Epithelial cell of proximal tubule (primary cell): ENCODE measurements around the gene ICAM3. TPM values are rescaled to one million over a fixed set of nuclear protein-coding genes. Genes with fewer than 3 reads are reported as not detected.

Experiments used
- DNase-seq: peaks from one replicate; pipeline ENCODE4 v3.0.0-alpha.2; 2011; ENCODE audit warnings: low read depth
- H3K4me3 ChIP-seq: 2 replicates; pipeline ENCODE4 v1.5.1; 2011; ENCODE audit warnings: low read depth, mild to moderate bottlenecking, low read length
- total RNA-seq: library from RNA; depleted of rRNA; stranded (reverse); fragments of >200 nt; gene quantifications from 2 replicates; pipeline ENCODE4 v1.2.3, GENCODE V29; 2015
- TF ChIP-seq, protein P1 (sequence below): conservative IDR thresholded peaks from 2 replicates; pipeline ENCODE4 v1.5.1; 2012; ENCODE audit warnings: low read depth, mild to moderate bottlenecking, low read length

ICAM3 gene
- total RNA-seq, 1 donor from 2014 or later, result 3.4 TPM

DNA sequence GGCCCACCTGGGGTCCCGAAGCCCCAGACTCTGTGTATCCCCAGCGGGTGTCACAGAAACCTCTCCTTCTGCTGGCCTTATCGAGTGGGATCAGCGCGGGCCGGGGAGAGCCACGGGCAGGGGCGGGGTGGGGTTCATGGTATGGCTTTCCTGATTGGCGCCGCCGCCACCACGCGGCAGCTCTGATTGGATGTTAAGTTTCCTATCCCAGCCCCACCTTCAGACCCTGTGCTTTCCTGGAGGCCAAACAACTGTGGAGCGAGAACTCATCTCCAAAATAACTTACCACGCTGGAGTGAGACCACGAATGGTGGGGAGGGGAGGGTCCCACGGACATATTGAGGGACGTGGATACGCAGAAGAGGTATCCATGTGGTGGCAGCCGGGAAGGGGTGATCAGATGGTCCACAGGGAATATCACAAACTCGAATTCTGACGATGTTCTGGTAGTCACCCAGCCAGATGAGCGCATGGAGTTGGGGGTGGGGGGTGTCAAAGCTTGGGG, 50.7 kb downstream of the ICAM3 start:
- H3K4me3 ChIP-seq, result peak overlapping the region; percentile 20
- TF ChIP-seq, protein P1, sequence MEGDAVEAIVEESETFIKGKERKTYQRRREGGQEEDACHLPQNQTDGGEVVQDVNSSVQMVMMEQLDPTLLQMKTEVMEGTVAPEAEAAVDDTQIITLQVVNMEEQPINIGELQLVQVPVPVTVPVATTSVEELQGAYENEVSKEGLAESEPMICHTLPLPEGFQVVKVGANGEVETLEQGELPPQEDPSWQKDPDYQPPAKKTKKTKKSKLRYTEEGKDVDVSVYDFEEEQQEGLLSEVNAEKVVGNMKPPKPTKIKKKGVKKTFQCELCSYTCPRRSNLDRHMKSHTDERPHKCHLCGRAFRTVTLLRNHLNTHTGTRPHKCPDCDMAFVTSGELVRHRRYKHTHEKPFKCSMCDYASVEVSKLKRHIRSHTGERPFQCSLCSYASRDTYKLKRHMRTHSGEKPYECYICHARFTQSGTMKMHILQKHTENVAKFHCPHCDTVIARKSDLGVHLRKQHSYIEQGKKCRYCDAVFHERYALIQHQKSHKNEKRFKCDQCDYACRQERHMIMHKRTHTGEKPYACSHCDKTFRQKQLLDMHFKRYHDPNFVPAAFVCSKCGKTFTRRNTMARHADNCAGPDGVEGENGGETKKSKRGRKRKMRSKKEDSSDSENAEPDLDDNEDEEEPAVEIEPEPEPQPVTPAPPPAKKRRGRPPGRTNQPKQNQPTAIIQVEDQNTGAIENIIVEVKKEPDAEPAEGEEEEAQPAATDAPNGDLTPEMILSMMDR, result no peak
- no peak for DNase-seq

DNA sequence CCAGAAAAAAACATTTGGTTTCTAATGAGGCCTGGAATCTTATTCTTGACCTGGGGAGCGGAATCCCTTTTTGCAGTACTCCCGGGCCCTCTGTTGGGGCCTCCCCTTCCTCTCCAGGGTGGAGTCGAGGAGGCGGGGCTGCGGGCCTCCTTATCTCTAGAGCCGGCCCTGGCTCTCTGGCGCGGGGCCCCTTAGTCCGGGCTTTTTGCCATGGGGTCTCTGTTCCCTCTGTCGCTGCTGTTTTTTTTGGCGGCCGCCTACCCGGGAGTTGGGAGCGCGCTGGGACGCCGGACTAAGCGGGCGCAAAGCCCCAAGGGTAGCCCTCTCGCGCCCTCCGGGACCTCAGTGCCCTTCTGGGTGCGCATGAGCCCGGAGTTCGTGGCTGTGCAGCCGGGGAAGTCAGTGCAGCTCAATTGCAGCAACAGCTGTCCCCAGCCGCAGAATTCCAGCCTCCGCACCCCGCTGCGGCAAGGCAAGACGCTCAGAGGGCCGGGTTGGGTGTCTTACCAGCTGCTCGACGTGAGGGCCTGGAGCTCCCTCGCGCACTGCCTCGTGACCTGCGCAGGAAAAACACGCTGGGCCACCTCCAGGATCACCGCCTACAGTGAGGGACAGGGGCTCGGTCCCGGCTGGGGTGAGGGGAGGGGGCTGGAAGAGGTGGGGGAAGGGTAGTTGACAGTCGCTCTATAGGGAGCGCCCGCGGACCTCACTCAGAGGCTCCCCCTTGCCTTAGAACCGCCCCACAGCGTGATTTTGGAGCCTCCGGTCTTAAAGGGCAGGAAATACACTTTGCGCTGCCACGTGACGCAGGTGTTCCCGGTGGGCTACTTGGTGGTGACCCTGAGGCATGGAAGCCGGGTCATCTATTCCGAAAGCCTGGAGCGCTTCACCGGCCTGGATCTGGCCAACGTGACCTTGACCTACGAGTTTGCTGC, 52.4 kb downstream of the ICAM3 start, which contains the start of gene ICAM4:
TSS of gene ICAM4 (plus strand) at position 153 of the 935 bp plus-strand sequence. CDS start at position 211, 58 bp downstream.
- TF ChIP-seq, protein P1, result no peak
- DNase-seq, result no peak
- no peak within 1 kb of the TSS for H3K4me3 ChIP-seq

DNA sequence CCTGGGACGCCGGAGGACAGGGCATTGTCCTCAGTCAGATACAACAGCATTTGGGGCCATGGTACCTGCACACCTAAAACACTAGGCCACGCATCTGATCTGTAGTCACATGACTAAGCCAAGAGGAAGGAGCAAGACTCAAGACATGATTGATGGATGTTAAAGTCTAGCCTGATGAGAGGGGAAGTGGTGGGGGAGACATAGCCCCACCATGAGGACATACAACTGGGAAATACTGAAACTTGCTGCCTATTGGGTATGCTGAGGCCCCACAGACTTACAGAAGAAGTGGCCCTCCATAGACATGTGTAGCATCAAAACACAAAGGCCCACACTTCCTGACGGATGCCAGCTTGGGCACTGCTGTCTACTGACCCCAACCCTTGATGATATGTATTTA, 54.0 kb downstream of the ICAM3 start:
- no peak for DNase-seq
- TF ChIP-seq, protein P1, result no peak
- H3K4me3 ChIP-seq, result no peak overlapping the region

DNA sequence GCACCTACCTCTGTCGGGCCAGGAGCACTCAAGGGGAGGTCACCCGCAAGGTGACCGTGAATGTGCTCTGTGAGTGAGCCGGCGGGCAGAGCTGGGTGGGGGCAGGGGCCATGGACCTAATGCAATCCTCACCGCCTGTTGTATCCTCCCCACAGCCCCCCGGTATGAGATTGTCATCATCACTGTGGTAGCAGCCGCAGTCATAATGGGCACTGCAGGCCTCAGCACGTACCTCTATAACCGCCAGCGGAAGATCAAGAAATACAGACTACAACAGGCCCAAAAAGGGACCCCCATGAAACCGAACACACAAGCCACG, 54.5 kb downstream of the ICAM3 start:
- TF ChIP-seq, protein P1, result no peak
- no peak for DNase-seq
- H3K4me3 ChIP-seq, result no peak overlapping the region

DNA sequence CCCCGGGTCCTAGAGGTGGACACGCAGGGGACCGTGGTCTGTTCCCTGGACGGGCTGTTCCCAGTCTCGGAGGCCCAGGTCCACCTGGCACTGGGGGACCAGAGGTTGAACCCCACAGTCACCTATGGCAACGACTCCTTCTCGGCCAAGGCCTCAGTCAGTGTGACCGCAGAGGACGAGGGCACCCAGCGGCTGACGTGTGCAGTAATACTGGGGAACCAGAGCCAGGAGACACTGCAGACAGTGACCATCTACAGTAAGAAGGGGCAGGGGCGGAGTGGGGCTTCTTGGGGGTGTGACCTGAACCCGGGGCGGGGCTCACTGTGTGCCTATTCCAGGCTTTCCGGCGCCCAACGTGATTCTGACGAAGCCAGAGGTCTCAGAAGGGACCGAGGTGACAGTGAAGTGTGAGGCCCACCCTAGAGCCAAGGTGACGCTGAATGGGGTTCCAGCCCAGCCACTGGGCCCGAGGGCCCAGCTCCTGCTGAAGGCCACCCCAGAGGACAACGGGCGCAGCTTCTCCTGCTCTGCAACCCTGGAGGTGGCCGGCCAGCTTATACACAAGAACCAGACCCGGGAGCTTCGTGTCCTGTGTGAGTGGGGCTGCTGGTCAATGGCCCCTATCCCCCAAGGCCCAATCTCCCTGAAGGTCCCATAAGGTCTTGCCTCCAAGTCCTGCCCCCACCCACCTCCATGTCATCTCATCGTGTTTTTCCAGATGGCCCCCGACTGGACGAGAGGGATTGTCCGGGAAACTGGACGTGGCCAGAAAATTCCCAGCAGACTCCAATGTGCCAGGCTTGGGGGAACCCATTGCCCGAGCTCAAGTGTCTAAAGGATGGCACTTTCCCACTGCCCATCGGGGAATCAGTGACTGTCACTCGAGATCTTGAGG, 55.1 kb downstream of the ICAM3 start:
- DNase-seq, result no peak
- no peak overlapping the region for H3K4me3 ChIP-seq
- TF ChIP-seq, protein P1, result no peak

Other genes with a start within 250 kb of the ICAM3 start
- gene ANGPTL6, start 236.9 kb downstream of the ICAM3 start, total RNA-seq, result 0.22 and 0.23 TPM in 2 replicates
- gene PPAN, start 233.3 kb downstream of the ICAM3 start, total RNA-seq, result 38.1 and 59.6 TPM in 2 replicates
- 2.0 and 4.5 TPM in 2 replicates for gene P2RY11, start 227.9 kb downstream of the ICAM3 start, total RNA-seq
- 229 and 283 TPM in 2 replicates for gene EIF3G, start 219.7 kb downstream of the ICAM3 start, total RNA-seq
- 154 and 198 TPM in 2 replicates for gene DNMT1, start 144.7 kb downstream of the ICAM3 start, total RNA-seq
- gene S1PR2, start 108.3 kb downstream of the ICAM3 start, total RNA-seq, result 2.5 and 3.0 TPM in 2 replicates
- 104 and 156 TPM in 2 replicates for gene MRPL4, start 87.4 kb downstream of the ICAM3 start, total RNA-seq
- gene ICAM1, start 68.5 kb downstream of the ICAM3 start, total RNA-seq, result 17.1 and 36.3 TPM in 2 replicates
- gene ICAM4, start 52.7 kb downstream of the ICAM3 start, total RNA-seq, result not detected in 2 replicates
- gene ICAM5, start 49.7 kb downstream of the ICAM3 start, total RNA-seq, result 0.14 TPM in 1 of 2 replicates, not detected in the other
- 0.35 and 2.4 TPM in 2 replicates for gene ZGLP1, start 29.8 kb downstream of the ICAM3 start, total RNA-seq
- 48.2 and 57.6 TPM in 2 replicates for gene FDX2, start 23.6 kb downstream of the ICAM3 start, total RNA-seq
- 29.5 and 34.1 TPM in 2 replicates for gene RAVER1, start 6.1 kb downstream of the ICAM3 start, total RNA-seq
- 95.4 and 103 TPM in 2 replicates for gene TYK2, start 40.9 kb upstream of the ICAM3 start, total RNA-seq
- 155 and 262 TPM in 2 replicates for gene CDC37, start 63.9 kb upstream of the ICAM3 start, total RNA-seq
- 0.40 and 2.0 TPM in 2 replicates for gene PDE4A, start 80.9 kb upstream of the ICAM3 start, total RNA-seq
- gene KEAP1, start 163.7 kb upstream of the ICAM3 start, total RNA-seq, result 41.2 and 76.0 TPM in 2 replicates
- not detected in 2 replicates for gene S1PR5, start 177.8 kb upstream of the ICAM3 start, total RNA-seq
- 31.4 and 35.9 TPM in 2 replicates for gene ATG4D, start 204.3 kb upstream of the ICAM3 start, total RNA-seq
- 16.7 and 18.2 TPM in 2 replicates for gene KRI1, start 226.4 kb upstream of the ICAM3 start, total RNA-seq
- gene CDKN2D, start 229.4 kb upstream of the ICAM3 start, total RNA-seq, result 5.1 and 17.1 TPM in 2 replicates
- 39.7 and 47.2 TPM in 2 replicates for gene AP1M2, start 247.7 kb upstream of the ICAM3 start, total RNA-seq